Activated CD4-positive, alpha-beta T cell treated with anti-CD3 and anti-CD28 coated beads, Interleukin-2, amount 50 U/mL, for 48 hours (primary cell): Measurements from ENCODE around the gene TUBA8.
A peak's percentile ranks its signal among the peaks of the same experiment; 100 is the strongest.

Experiments used
- DNase-seq, 2 experiments: peaks; one replicate each; pipeline ENCODE4 v3.0.0-alpha.2; 2020

Gene TUBA8

GRCh38 chr22:18077639-18078328 is 32.8 kb upstream of the TUBA8 start, which contains the start of gene PEX26:
PEX26 (plus strand) TSS chr22:18077990; CDS start chr22:18078377, 387 bp downstream.
- peak; percentile 94 to 96 for DNase-seq

- DNase-seq, result peak; percentile 60 to 71
Observed at GRCh38 chr22:18078329-18079041, 32.1 kb upstream of the TUBA8 start.

DNA sequence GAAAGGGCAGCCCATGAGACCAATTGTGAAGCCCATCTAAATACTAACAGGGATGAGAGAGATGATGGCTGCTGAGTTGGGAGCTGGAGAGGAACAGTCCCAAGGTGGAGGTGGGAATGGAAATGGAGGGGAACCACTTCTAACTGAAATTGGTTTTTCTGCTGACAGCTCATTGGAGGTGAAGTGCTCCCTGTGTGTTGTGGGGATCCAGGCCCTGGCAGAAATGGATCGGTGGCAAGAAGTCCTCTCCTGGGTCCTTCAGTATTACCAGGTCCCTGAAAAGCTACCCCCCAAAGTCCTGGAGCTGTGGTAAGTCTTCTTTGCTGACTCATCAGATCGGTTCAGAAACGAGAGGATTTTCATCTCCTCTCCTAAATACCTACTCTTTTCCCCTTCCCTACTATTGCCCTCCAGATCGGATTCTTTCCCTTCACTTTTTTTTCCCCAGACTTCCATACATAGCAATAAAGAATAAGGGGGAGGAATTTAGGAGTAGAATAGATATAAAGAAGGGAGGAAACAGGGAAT is 30.8 kb upstream of the TUBA8 start:
- DNase-seq, result no peak

- DNase-seq, result no peak
Observed at GRCh38 chr22:18081416-18081815, 29.2 kb upstream of the TUBA8 start.

DNA sequence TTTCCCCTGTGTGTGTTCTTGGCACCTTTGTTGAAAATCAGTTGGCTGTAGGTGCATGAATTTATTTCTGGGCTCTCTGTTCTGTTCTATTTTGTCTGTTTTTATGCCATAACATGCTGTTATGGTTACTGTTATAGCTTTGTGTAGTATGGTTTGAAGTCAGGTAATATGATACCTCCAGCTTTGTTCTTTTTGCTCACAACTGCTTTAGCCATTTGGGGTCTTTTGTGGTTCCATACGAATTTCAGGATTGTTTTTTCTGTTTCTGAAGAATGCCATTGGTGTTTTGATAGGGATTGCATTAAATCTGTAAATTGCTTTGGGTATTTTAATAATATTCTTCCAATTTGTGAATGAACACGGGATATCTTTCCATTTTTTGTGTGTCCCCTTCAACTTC is 28.1 kb upstream of the TUBA8 start:
- DNase-seq, result no peak

DNA sequence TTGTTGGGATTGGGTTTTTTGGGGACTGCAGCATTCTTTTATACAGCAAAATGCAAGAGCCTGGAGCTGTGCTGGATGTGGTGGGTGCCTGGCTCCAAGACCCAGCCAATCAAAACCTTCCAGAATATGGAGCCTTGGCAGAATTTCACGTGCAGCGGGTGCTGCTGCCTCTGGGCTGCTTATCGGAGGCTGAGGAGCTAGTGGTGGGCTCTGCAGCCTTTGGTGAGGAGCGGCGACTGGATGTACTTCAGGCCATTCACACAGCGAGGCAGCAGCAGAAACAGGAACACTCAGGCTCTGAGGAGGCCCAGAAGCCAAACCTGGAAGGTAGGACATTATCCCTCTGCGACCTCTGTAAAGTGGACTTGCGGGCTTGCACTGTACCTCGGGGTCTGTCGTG is 27.2 kb upstream of the TUBA8 start:
- no peak for DNase-seq

DNA sequence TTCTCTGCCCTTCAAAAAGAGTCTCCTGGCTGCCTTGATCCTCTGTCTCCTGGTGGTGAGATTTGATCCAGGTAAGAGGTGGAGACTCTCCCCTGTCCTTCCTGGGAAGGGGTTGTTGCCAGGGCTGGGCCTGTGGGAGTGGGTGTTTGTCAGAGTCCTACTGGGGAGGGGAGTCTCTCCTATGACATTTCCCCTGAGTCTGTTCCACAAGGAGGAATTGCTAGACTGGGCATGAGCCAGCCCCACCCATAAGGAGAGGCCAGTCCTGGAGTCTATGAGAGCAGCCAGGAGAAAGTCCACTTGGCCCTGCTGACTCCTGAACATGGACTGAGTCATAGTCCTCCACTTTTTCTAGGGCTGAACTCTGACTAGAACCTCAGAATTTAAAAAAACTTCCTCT is 25.4 kb upstream of the TUBA8 start:
- DNase-seq, result no peak

DNA sequence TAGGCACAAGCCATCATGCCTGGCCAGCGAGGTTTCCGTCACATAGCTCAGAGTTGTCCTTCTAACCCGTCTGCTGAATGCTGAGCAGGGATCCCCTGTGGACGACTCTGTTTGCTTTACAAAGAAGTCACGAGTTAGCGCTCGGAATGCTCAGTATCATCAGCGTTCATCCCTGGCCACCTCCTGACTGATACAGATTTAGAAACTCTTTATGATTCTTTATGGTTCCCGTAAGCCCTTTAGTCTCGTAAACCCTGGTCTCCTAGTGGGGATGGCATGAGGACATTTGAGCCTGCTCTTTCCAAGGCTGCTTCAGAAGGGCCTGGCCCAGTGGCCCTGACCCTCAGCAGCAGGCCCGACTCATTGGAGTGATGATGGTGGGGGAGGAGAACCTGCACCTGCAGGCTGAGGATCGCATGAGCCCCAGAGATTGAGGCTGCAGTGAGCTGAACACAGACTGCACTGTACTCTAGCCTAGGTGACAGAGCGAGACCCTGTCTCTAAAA is 23.2 kb upstream of the TUBA8 start:
- DNase-seq, result no peak

DNA sequence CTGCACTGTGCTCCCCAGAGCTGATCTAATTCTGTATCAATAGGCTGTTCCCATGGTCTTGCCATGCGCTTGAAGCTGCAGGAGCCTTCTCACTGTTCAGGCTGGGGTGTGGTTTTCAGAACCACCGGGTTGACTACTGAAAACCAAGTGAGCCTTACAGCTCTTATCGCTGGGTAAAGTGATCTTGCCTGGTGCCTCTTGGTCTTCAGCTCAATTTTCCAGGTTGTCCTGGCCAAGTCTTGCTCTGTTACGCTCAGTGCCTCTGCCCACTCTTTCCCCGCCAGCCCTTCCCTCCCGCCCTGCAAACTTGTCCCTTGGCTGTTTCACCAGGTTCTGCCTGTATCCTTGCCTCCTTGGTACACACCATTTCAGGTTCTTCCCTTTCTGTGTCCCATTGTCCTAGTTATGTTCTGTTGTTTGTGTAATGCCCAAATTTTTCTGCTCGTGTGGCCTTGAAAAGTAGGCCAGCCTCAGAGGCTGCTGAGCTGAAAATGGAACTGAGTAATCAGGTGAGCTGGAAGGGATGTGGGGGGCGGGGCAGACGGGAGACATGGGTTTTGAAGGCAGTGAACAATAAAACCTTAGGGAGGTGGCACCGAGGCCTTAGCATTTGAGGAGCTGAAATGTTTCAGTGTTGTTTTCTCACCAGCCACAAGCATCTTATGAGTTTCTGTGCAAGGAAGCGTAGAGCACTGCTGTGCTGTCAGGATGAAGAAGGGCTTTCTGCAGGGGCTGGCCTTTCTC is 21.6 kb upstream of the TUBA8 start:
- DNase-seq, result peak; percentile 53 to 65

DNA sequence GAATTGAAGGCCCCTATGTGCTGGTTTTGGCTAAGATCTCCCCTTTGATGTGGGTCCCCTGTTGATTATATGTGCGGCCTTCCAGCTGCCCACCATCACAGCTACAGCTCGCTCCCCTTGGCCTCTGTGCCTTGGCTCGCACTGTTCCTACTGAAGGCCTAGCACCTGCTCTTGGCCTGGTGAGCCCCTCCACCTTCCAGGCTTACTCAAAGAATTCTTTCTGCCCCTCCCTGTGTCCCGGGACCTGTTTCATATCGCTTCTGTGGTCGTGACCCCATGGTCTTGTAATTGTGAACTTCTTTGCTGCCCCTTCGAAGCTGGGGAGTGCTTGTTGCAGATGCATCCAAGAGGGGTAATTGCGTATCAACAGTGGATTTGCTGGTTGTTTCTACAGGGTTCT is 20.3 kb upstream of the TUBA8 start:
- DNase-seq, result no peak

DNA sequence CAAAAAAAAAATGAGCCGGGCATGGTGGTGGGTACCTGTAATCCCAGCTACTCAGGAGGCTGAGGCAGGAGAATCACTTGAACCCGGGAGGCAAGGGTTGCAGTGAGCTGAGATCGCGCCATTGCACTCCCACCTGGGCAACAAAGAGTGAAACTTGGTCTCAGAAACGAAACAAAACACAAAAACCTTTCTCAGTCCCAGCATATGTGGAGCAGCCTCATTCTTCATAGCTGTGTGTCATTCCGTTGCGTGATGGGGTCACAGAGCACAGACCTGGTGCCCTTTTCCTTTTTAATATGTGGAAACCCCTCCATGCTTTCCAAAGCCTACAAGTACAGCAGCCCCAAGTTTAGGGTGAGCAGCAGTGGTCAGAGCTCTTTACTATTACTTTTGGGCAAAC is 19.1 kb upstream of the TUBA8 start:
- no peak for DNase-seq

GRCh38 chr22:18091916-18092526 is 18.6 kb upstream of the TUBA8 start:
- peak in 1 of 2 experiments; percentile 47 for DNase-seq

DNA sequence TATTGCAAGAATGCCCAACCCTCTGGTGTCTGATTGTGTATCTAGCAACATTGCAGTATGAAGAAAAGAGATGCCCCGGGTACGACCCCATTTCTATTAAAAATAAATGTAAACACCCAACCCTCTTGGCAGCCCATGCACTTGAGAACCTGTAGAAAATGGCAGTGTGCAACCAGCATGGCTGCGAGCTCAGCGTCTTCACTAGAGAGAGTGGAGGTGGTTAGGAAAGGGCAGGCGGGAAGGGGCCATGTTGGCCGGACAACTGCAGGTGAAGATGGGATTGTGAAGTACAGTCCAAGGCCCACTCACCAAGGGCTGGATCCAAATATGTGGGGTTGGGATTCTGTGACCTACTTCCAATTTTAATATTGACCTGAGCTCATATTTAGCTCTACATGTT is 16.9 kb upstream of the TUBA8 start:
- no peak for DNase-seq

DNA sequence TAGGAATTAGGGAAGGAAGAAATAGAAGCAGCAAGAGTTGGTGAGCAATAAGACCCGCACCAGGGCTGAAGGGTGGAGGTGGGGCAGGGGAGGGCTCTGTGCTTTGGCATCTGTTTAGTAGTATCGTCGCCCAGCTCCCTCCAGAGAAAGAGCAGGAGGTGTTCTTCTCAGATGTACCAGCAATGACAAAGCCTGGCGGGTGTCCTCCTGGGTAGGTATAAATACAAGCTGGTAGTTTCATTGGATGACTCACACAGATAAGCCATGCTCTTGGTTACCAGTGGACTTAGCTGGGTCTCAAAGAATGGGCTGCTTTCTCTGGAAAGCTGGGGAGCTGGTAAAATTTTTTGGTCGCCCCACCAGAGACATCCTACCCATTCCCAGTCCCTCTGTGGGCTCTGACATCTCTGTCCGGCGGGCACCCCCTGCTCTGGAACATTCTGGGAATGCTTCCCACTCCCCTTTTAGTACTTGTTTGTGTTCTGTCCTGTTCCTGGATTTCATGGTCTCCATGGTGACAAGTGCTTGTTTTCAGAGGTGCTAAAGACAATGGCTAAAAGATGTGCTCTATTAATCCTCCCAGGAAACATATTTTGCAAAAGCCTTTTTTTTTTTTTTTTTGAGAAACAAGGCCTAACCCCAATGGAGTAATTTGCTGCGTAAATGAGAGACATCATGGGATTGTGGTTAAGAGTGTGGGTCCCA is 15.4 kb upstream of the TUBA8 start:
- DNase-seq, result peak in 1 of 2 experiments; percentile 33

GRCh38 chr22:18096823-18097222 is 13.8 kb upstream of the TUBA8 start:
- peak in 1 of 2 experiments; percentile 44 for DNase-seq

DNA sequence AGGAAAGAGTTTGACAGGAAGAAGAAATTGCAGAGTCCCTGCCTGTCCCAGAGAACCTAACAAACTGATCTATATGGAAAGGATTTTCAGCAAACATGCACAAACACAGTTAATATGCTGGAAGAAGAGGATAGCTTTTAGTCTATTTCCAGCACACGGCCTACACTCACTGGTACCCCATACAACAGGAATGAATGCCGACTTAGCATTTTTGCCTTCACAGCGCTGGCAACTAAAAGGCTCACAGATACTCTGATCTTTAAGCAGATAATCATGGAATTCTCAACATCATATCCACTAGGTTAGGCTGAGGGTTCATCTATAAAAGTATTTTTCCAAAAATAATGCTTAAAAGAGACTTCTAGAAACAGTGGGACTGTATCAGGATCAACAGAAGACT is 9.8 kb upstream of the TUBA8 start:
- DNase-seq, result no peak

GRCh38 chr22:18101536-18101935 is 9.1 kb upstream of the TUBA8 start:
- DNase-seq, result no peak

DNA sequence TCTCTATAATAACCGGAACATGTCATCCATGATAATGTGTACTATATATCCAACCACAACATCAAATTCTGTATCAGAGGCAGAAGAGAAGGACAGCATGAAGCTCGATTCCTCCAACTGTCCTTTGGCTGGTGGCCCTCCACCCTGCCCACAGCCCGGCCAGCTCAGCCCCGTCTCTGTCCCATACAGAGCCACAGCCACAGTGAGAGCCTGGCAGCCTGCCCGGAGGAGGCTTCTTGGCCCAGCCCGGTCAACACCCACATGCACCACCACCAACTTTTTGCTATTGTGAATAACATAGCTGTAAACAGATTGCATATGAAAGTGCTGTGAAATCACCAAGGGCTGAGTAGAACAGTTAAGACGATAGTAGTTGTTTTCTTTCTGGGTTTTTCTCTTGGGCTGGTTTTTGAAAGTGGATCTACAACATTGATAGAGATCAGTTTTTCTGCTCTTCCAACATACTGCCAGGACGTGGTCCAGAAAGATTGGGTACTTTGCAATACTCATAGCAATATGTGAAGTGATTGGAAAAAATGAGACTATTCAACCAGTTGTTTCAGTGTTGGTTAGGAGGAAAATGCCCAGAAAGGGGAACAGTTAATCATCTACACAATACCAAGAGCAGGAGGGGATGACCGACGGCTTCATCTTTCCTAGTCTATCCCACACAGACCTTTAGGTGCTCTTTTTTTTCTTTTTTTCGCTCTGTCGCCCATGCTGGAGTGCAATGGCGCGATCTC is 6.9 kb upstream of the TUBA8 start:
- peak; percentile 45 to 60 for DNase-seq

DNA sequence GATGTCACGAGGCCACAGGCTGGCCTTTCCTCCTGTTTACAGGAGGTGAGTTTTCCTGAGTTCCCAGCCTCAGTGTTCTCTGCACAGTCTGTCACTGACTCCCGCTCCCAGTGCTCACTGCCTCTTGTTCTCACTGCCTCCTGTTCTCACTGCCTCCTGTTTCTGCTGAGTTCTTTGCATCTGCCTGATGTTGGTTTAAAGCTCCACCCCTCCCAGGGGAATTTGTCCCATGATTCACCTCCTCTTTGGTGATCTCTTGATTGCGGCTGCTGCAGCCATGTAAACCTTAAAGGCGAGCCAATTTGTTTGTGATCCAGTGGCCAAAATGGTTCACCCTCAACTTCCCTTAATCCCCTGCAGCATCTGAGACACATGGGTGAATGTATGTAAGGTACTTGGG is 6.0 kb upstream of the TUBA8 start:
- no peak for DNase-seq

- peak in 1 of 2 experiments; percentile 26 for DNase-seq
Observed at GRCh38 chr22:18105981-18106380, 4.6 kb upstream of the TUBA8 start.

- DNase-seq, result peak; percentile 39 to 57
Observed at GRCh38 chr22:18106550-18107341, 3.9 kb upstream of the TUBA8 start.
